ENCODE data around the gene PPP1R15A.
A peak's percentile ranks its signal among the peaks of the same experiment; 100 is the strongest.

The PPP1R15A gene

DNA sequence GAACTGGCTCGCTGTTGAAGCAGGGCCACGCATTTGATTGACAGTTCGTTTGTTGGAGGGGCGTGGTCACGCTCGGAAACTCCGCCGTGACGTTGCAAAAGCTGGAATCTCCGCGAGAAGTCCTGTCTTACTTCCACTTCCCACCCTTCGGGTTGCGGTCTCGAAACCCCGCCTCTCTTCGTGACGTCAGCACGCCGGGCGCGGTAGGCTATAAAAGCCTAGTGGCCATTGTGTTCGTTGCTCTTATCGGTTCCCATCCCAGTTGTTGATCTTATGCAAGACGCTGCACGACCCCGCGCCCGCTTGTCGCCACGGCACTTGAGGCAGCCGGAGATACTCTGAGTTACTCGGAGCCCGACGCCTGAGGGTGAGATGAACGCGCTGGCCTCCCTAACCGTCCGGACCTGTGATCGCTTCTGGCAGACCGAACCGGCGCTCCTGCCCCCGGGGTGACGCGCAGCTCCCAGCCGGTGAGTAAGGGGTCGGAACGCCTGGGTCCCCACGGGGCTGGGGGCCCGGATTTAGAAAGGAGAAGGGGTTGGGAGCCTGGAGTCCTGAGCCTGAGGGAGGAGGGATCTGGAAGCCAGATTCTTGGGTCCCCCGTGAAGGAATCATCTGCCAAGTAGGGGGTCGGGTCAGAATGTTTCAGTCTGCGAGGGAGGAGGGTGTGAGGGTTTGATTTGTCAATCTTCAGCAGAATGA, at the start of gene PPP1R15A:
PPP1R15A (plus strand) TSS at position 240 of the 702 bp plus-strand sequence. CDS start 813 bp downstream, outside the sequence.
- H3K27ac ChIP-seq = peak within 1 kb of the TSS; percentile 95
- TF ChIP-seq, protein P1, sequence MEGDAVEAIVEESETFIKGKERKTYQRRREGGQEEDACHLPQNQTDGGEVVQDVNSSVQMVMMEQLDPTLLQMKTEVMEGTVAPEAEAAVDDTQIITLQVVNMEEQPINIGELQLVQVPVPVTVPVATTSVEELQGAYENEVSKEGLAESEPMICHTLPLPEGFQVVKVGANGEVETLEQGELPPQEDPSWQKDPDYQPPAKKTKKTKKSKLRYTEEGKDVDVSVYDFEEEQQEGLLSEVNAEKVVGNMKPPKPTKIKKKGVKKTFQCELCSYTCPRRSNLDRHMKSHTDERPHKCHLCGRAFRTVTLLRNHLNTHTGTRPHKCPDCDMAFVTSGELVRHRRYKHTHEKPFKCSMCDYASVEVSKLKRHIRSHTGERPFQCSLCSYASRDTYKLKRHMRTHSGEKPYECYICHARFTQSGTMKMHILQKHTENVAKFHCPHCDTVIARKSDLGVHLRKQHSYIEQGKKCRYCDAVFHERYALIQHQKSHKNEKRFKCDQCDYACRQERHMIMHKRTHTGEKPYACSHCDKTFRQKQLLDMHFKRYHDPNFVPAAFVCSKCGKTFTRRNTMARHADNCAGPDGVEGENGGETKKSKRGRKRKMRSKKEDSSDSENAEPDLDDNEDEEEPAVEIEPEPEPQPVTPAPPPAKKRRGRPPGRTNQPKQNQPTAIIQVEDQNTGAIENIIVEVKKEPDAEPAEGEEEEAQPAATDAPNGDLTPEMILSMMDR (IDR thresholded peaks at IDR 0.05) = no peak
- no peak for TF ChIP-seq ZFX (IDR thresholded peaks at IDR 0.05; ENCODE audit: borderline replicate concordance)

DNA sequence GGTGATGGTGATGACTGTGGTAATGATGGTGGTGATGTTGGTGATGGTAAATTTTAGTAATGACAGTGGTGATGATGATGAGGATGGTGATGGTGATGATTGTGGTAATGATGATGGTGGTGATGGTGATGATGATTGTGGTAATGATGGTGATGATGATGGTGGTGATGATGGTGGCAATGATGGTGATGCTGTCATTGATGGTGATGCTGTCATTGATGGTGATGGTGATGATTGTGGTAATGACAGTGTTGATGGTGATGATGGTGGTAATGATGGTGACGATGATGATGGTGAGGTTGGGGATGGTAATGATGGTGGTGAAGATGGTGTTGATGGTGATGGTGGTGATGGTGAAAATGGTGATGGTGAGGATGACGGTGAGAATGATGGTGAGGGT, 49.7 kb upstream of the PPP1R15A start:
- H3K27ac ChIP-seq = no peak overlapping the region

DNA sequence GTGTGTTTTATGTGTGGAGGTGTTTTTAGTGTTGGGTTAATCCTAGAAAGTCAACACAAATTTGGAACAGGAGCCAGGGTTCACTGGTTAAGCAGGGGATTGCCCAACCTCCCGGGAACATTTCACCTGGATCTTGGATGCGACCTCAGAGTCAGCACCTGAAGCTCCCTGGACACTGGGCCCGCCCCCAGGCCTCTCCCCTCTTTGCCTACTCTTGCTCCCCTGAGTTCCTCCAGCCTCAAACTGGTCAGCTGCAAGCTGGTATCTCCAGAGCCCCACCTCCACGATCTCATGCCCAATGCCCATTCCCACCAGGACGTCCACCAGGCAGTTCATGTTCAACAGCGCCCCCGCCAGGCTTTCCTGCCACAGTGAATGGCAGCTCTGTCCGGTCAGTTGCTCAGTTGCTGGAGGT, 45.6 kb upstream of the PPP1R15A start:
- TF ChIP-seq ZFX (IDR thresholded peaks at IDR 0.05; ENCODE audit: borderline replicate concordance) = no peak
- TF ChIP-seq, protein P1 (IDR thresholded peaks at IDR 0.05) = peak; percentile 26; the same call in 1 of the 2 replicates
- H3K27ac ChIP-seq = no peak overlapping the region

More for the DNA sequence above, 49.7 kb upstream of the PPP1R15A start:
- TF ChIP-seq, protein P1 (IDR thresholded peaks at IDR 0.05) = no peak
- TF ChIP-seq ZFX (IDR thresholded peaks at IDR 0.05; ENCODE audit: borderline replicate concordance) = no peak

DNA sequence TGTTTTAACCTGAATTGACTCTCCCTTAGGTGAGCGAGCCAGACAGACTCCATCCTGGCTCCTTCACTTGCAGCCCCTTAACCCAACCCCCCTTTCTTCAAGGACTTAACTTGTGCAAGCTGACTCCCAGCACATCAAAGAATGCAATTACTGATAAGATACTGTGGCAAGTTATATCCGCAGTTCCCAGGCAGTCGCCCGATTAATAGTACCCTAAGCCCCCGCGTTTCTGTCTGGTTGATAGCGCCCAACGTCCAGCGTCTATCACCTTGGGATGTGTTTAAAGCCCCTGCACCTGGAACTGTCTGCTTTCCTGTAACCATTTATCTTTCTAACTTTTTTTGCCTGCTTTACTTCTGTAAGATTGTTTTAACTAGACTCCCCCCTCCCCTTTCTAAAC, 42.1 kb upstream of the PPP1R15A start:
- no peak overlapping the region for H3K27ac ChIP-seq
- TF ChIP-seq ZFX (IDR thresholded peaks at IDR 0.05; ENCODE audit: borderline replicate concordance) = no peak
- TF ChIP-seq, protein P1 (IDR thresholded peaks at IDR 0.05) = no peak

DNA sequence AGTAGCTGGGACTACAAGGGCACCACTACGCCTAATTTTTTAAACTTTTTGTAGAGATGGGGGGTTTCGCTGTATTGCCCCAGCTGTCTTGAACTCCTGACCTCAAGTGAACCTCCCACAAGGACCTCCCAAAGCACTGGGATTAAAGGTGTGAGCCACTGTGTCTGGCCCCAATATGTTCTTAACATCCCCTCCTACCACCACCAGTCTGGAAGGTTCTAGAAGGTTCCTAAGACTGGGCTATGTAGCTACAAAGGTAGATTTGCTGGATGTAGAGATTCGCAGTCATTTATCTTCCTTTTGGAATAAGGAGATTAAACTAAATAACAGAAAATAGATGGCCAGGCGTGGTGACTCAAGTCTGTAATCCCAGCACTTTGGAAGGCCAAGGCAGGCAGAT, 41.3 kb upstream of the PPP1R15A start:
- H3K27ac ChIP-seq = no peak overlapping the region
- TF ChIP-seq, protein P1 (IDR thresholded peaks at IDR 0.05) = no peak
- no peak for TF ChIP-seq ZFX (IDR thresholded peaks at IDR 0.05; ENCODE audit: borderline replicate concordance)

DNA sequence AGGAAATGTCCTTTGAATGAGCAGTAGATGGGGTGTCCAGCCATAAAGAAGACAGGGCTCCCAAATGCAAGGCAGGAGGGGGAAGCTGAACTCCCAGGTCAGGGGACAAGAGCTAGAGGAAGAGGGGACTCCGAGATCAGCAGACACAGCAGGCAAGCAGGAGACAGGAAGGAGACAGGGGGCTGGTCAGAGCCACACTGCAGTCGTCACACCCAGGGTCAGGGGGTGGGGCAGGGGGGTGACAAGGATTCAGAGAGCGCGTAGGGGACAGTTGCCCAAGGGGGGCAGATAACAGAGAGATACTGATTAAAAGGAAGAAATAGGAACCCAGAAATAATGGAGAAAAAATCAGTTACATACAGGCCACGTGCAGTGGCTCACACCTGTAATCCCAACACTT, 39.2 kb upstream of the PPP1R15A start:
- H3K27ac ChIP-seq = no peak overlapping the region
- no peak for TF ChIP-seq ZFX (IDR thresholded peaks at IDR 0.05; ENCODE audit: borderline replicate concordance)
- TF ChIP-seq, protein P1 (IDR thresholded peaks at IDR 0.05) = no peak

DNA sequence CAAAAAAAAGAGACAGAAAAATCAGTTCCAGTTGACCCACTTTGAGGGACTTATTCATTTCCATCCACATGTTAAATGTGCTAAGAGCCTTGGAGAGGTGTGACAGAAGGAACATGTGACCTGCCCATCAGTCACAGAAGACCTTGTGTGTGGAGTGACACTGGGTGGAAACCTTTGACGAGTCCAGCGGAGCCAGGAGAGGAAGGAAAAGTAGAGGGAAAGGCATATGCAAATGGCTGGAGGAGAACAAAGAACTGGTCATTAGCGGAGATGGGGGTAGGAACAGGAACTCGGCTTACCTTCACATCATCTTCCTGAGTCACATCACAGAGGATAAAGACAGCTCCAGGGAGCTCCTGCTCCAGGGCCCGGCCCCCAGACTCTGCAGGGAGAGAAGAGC, 38.2 kb upstream of the PPP1R15A start:
- TF ChIP-seq, protein P1 (IDR thresholded peaks at IDR 0.05) = no peak
- TF ChIP-seq ZFX (IDR thresholded peaks at IDR 0.05; ENCODE audit: borderline replicate concordance) = no peak

More for the DNA sequence above, 38.2 kb upstream of the PPP1R15A start:
- no peak overlapping the region for H3K27ac ChIP-seq
